Measurements from ENCODE around the gene PTPRQ. TPM values are rescaled to one million over a fixed set of nuclear protein-coding genes. Genes with fewer than 3 reads are reported as not detected.

The PTPRQ gene
- total RNA-seq, 1 experiment from 2014 or later = not detected

GRCh38 chr12:80701388-80701787, 257.4 kb downstream of the PTPRQ start:
- CTCF ChIA-PET = no interaction called here

GRCh38 chr12:80702889-80703805, 259.1 kb downstream of the PTPRQ start:
- CTCF ChIA-PET = no interaction called here
- Histone ChIP-seq H3K9me3 (ENCODE audit: control insufficient read depth, insufficient read depth, low read depth, low read length) (no peaks in the 10 kb centered on the region), H3K4me1 (ENCODE audit: control insufficient read depth, insufficient read depth, low read length) (no peaks in the 10 kb centered on the region), H3K27ac (ENCODE audit: low read length) (no peak overlapping the region), H3K27me3 (ENCODE audit: control insufficient read depth, insufficient read depth, low read length) (no peaks in the 10 kb centered on the region), H3K4me3 (ENCODE audit: low read depth in 2 of 2, low read length in 2 of 2) (peak overlapping the region in 1 of 2 experiments; percentile 6; a peak in 1 of 4 replicates), H3K36me3 (ENCODE audit: control insufficient read depth, insufficient read depth, low read length) (no peaks in the 10 kb centered on the region)
- intact Hi-C loops (cut with micrococcal nuclease; ENCODE audit: unreplicated experiment) = no loop called here
- ATAC-seq (no peak), DNase-seq (ENCODE audit: low read depth, low spot score) (no peak)
- no TSS peak for BruUV-seq (replicated peaks)
- in situ Hi-C loops (cut with HindIII; ENCODE audit: low pct_unique_long_range_greater_than_20kb, low sequenced_read_pairs) = no loop called here
- POLR2A ChIA-PET = no interaction called here
- TF ChIP-seq POLR2AphosphoS5 (IDR thresholded peaks at IDR 0.05; ENCODE audit: low read depth, low read length) = no peak
- TF ChIP-seq REST (IDR thresholded peaks at IDR 0.05; ENCODE audit: insufficient read depth in 1 of 2, low read depth in 2 of 2, low read length in 1 of 2) = no peak
- TF ChIP-seq SIN3A (IDR thresholded peaks at IDR 0.05; ENCODE audit: borderline replicate concordance, insufficient read depth, low read depth, low read length) = no peak
- TF ChIP-seq CTCF (IDR thresholded peaks at IDR 0.05) = no peak

More at GRCh38 chr12:80701388-80701787, 257.4 kb downstream of the PTPRQ start:
- POLR2A ChIA-PET = no interaction called here
- H3K9me3 ChIP-seq (ENCODE audit: control insufficient read depth, insufficient read depth, low read depth, low read length) = no peaks in the 10 kb centered on the region
- in situ Hi-C loops (cut with HindIII; ENCODE audit: low pct_unique_long_range_greater_than_20kb, low sequenced_read_pairs) (no loop called here), intact Hi-C loops (cut with micrococcal nuclease; ENCODE audit: unreplicated experiment) (no loop called here)
- no peaks in the 10 kb centered on the region for H3K27me3 ChIP-seq (ENCODE audit: control insufficient read depth, insufficient read depth, low read length)
- DNase-seq (ENCODE audit: low read depth, low spot score) (no peak), ATAC-seq (no peak)
- no peaks in the 10 kb centered on the region for H3K4me1 ChIP-seq (ENCODE audit: control insufficient read depth, insufficient read depth, low read length)
- no peak overlapping the region for H3K27ac ChIP-seq (ENCODE audit: low read length)
- BruUV-seq (replicated peaks) = no TSS peak
- no peaks in the 10 kb centered on the region for H3K36me3 ChIP-seq (ENCODE audit: control insufficient read depth, insufficient read depth, low read length)
- H3K4me3 ChIP-seq (ENCODE audit: low read depth in 2 of 2, low read length in 2 of 2) = no peak overlapping the region
- TF ChIP-seq POLR2AphosphoS5 (IDR thresholded peaks at IDR 0.05; ENCODE audit: low read depth, low read length) (no peak), SIN3A (IDR thresholded peaks at IDR 0.05; ENCODE audit: borderline replicate concordance, insufficient read depth, low read depth, low read length) (no peak), REST (IDR thresholded peaks at IDR 0.05; ENCODE audit: insufficient read depth in 1 of 2, low read depth in 2 of 2, low read length in 1 of 2) (no peak), CTCF (IDR thresholded peaks at IDR 0.05) (no peak), TCF7L2 (IDR thresholded peaks at IDR 0.05; ENCODE audit: low read depth, low read length) (no peak)

Measured in Panc1 (cell line).